GM18519 (cell line): ENCODE measurements around the gene MTFR1L.

Experiments
- ATAC-seq: cut with Tn5 transposase; IDR thresholded peaks from one replicate; pipeline ENCODE4 v1.9.1; 2021; ENCODE audit warnings: mild to moderate bottlenecking, moderate library complexity; ENCODE audit not compliant: unreplicated experiment, low FRiP score

Gene MTFR1L

DNA sequence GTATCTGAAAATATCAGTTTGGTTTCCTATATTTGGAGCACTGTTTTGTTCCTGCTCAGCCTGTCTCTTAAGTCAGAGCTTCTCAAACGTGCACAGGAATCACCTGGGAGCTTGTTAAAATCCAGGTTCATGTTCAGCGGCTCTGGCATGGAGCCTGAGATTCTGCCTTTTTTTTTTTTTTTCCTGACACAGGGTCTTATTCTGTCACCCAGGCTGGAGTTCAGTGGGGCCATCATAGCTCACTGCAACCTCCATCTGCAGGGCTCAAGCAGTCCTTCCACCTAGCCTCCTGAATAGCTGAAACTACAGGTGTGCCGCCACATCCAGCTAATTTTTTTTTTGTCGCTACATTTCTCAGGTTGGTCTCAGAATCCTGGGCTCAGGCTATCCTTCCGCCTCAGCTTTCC is 32.0 kb upstream of the MTFR1L start:
- no peak for ATAC-seq

DNA sequence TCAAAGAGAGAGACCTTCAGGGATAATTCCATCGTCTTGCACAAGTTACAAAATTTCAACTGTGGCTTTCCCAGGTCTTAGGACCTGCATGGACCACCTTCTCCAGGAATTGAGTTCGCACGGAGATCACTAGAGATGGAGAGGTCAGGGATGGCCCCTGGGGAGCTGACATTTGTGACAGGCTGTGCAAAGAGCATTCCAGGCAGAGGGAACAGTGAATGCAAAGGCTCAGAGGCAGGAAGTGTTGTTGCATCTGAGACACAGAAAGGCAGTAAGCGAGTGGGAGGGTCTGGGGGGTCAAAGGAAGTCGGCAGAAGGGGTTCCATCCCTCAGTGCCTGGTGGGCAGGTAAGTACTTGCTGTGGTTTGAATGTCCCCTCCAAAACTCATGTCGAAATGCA is 29.3 kb upstream of the MTFR1L start:
- no peak for ATAC-seq

DNA sequence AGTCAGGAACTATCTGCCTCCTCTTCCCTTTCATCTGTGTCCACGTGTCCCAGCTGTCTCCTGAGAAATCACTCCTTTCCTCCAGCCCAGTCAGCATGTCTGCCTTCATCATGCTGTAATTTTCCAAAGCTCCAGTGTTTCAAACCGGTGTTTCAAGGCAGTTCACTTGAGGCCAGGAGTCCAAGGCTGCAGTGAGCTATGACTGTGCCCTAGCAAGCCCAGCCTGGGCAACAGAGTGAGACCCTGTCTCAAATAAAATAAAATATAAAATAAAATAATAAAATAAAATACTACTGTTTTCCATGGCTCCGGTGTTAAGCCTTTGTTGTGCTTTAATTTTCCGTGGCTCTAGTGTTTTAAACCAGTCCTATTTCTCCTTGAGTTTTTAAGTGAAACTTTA is 27.6 kb upstream of the MTFR1L start:
- ATAC-seq: no peak

DNA sequence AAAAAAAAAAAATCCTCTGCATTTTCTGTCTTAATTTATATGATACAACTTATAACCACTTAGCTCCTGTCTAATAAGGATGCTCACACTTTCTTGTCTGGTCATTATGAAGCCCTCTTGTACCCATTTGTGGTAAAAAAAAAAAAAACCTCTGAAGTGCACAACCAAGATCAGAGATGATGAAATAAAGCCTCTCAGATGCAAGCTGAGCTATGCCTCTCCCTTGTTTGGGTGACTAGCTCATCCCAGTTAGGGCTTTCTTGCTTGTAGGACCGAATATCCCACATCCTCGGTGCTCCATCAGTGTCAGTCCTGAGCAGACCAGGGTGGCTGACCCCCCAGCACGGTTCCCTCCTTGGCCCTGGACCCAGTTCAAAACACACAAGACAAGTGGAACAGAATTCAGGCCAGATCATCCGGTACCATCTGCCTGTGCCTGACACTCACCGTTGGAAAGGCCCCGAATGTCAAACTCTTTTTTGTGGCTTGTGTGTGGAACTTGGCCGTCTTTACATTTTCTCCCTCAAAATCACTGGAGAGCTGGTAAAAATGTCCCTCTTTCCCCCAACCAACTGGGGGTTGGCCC is 26.1 kb upstream of the MTFR1L start:
- no peak for ATAC-seq

DNA sequence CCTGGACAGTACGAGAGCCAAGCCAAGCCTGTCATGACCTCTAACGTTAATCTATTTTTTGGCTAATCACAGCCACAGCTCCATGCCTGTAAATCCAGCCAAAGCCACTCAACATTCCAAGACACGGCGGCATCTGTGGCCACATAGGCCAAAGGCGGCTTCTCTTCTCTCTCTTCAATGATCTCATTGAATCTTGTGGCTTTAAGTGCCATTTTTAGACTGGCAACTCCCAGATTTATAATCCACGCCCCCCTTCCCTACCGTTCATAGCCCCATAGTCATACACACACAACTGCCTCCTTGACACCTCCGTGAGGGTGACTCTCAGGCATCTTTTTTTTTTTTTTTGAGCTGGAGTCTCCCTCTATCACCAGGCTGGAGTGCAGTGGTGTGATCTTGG is 25.4 kb upstream of the MTFR1L start:
- ATAC-seq: no peak

DNA sequence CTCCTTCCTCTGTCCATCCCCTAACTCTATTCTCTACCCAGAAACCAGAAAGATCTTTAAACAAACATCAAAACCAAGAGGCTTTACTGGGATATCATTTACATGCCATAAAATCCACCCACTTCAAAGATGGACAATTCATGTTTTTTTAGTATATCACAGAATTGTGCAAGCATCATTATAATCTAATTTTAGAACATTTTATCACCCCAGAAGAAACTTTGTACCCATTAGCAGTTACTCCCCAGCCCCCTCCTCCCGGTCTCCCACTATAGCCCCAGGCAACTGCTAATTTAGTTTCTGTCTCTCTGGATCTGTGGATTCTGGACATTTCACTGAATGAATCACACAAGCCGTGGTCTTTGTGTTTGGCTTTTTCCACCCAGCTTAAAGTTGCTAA is 24.5 kb upstream of the MTFR1L start:
- no peak for ATAC-seq

DNA sequence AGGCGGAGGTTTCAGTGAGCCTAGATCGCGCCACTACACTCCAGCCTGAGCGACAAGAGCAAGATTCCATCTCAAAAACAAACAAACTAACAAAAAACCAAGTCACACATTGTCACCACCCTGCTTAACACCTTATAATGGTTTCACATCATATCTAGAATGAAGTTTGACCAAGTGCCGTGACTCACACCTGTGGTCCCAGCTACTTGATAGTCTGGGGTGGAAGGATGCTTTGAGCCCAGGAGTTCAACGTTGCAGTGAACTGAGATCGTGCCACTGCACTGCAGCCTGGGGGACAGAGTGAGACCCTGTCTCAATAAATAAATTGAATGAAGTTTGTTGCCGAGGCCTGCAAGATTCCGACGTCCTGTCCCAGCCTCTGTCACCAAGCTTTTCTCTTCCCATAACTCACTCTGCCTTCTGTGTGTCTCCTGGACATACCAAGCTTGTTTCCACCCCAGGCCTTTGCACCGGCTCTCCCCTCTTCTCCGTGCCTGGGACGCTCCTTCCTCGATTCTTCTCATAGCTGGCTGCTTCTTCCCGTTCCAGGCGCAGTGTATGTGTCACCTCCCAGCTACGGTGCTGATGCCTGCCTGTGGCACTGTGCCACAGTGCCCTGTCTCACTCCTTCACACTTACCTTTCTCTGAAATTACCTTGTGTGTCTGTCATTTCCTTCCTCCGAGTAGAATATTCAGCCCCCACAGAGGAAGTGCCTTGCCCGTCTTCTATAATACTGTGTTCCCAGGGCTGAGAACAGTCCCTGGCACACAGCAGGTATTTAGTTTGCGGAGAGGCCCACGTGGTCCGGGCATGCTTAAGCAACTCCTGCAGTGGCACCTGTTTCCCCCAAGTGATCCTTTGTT is 23.6 kb upstream of the MTFR1L start:
- ATAC-seq: no peak

DNA sequence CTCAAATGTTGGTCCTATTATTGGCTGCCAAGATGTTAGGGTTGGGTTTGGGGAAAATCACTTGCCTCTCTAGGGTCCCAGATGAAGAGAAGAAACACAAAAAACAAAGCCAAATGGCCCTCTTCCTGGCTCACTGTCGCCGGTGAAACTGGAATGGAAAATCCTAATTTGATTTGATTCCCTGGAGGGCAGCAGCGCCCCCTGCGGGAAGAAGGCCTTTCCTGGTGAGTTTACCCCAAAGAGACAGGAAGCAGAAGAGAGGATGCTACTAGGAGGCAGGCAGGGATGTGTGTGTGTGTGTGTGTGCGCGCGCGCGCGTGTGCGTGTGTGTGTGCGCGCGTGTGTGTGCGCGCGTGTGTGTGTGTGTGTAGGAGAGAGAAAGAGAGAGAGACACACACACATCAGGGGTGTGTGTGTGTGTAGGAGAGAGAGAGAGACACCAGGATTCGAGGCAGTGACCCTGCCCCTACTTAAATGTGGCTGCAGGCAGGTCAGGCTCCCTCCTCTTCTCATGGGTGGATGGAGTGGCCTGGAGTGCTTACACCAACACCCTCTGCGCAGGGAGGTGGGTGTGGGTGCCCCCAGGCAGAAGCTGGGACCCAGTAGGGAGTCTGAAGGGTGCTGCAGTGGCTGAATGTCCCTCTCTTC is 22.8 kb upstream of the MTFR1L start:
- no peak for ATAC-seq

DNA sequence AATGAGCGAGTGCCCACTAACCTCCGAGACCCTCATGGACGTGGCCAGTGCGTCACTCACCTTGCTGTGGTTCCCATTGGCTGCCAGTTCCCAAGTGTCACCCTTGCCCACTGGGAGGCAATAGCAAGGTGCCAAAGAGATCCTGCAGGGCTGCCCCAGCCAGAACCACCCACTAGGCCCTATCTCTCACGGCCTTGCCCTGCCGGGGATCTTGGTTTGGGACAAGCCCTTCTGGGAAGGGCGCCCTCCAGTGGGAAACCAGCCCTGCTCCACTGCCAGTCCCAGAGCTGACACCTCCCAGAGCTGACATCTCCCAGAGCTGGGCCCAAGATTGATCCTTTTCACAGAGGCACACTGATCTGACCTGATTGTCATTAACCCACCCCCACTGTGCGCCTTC is 21.8 kb upstream of the MTFR1L start:
- ATAC-seq: no peak

DNA sequence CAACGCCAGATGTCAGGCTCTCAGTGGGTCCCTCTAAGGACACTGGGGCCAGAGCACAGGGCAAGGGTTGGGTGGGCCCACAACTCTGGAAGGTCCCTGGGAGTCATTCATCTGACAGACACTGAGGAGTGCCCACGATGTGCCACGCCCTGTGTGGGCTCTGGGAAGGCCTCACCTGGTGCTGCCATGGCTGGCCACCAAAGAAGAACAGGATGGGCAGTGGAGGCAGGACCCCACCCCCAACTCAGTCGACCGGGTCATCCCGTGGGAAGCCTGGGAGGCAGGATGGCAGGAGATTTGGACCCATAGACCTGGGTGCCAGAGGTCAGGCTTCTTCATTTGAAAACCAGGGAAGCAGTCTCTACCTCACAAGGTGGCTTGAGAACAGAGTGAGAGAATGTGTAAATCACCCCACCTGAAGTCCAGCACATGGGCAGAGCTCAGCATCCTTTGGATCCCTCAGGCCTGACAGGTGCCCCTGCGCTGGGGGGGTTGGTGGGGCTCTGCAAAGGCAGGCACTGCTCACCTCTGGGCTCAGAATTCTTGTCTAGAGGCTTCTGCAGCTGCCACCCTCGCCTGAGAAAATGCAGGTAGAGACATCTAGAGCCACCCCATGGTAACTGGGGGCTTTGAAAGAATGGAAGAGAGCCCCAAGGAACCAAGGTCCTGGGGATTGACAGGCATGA is 20.9 kb upstream of the MTFR1L start:
- no peak for ATAC-seq

DNA sequence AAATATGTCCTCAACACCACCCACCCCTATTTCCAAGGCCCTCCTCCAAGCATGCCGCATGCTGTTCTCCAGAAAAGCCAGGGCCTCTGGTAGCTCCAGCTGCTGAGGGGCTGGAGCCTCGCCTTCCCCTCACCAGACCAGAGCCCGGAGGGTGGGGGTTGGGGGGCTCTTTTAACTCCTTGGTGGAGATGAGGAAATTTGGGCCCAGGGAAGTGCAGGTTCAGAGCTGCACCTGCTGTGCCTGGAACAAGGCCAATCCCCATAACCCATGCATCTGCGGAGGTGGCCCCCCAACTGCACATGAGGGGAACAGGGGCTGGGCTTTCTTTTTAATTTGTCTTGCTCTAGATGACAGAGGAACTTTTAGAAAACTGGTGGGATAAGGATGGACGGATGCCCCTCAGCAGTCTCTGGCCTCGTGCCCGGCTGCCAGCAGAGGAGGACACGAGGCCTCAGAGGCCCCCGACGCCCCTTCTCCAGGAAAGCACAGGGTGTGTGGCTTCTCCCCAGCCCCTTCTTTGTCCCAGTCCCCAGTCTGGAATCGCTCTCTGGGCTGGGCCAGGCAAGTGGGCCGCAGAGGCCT is 20.3 kb upstream of the MTFR1L start:
- ATAC-seq: no peak

DNA sequence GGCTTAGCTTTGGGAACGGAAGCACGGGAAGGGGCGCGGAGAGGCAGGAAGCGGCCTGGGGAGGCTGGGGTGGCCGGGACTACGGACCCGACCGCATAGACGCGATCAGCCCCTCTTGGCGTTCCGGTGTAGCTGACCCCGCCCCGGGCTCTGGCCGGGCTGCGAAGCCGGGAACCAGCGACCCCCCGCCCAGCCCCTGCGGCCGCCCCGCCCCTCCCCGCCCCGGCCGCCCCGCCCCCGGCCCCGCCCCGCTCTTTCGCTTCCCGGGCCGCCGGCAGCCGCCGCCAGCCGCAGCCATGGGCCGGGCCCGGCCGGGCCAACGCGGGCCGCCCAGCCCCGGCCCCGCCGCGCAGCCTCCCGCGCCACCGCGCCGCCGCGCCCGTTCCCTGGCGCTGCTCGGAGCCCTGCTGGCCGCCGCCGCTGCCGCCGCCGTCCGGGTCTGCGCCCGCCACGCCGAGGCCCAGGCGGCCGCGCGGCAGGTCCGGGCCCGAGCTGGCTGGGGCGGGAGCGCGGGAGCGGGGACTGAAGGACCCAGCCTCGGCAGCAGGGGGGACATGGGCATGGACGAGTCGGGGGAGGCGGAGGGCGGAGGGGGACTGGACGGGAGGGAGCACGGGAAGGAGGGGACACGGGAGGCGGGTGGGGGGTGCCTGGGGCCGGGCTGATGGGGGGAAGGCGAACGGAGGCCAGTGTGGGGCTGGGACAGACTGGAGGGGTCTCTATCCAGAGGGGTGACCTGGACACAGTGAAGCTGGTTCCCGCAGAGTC is 19.6 kb upstream of the MTFR1L start, which contains the start of gene SELENON:
Gene SELENON, plus strand, starts transcription at position 259 of the 768 bp plus-strand sequence. Its CDS starts 38 bp downstream, at position 297.
- ATAC-seq: no peak

DNA sequence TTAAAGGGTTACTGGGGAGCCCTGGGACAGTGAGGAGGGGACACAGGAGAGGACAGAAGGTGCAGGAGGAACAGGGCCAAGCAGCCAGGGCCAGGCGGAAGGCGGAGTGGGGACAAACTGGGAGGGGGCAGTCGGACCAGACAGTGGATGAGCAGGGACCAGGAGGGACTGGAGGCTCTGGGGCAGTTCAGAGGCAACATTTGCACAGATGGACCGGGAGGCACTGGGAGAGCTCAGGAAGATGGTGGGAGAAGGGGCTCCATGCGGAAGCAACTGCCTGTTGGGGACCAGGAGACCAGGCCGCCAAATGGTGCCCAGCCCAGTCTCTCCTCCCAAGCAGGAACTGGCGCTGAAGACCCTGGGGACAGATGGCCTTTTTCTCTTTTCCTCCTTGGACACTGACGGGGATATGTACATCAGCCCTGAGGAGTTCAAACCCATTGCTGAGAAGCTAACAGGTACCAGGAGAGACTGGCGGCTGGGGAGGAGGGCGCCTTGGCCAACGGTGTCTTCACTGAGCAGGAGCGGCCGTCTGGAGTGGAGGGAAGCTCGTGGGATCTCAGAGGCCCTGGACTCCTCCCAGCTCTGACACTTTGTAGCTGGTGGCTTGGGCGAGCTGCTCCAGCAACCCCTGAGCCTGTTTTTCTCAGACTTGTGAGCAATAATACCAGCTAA is 18.9 kb upstream of the MTFR1L start:
- no peak for ATAC-seq

DNA sequence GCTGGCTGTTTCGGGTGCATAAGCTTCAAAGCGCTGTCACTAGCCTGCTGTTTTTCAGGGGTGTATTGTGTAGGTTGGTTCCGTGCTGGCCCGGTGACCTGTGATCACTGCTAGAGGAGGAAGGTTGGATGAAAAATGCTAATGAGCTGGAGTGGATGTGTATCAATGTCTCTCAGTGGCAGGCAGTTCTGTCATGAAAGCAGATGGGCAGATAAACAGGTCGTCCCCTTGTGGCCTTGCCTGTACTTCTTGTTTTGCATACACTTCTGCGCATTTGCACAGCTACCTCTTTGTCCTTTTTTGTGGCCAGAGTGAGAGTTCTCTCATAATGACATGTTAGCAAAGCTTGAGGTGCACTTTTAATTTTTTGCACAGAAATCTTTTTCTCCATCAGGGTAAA is 16.8 kb upstream of the MTFR1L start:
- no peak for ATAC-seq

DNA sequence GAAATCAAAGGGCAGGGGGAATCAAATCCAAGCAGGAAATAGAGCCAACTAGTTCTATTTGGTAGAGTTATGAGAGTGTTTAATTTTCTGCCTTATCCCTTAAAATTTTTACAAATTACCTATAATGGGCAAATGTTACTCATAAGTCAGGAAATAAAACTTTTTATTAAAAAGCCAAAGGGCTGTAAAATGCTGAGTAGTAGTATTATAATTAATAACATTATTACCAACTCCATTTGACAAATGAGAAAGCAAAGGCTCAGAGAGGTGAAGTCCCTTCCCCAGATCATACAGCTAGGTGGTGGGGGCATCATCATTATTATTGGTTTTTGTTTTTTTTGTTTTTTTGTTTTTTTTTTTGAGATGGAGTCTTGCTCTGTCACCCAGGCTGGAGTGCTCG is 16.4 kb upstream of the MTFR1L start:
- no peak for ATAC-seq

DNA sequence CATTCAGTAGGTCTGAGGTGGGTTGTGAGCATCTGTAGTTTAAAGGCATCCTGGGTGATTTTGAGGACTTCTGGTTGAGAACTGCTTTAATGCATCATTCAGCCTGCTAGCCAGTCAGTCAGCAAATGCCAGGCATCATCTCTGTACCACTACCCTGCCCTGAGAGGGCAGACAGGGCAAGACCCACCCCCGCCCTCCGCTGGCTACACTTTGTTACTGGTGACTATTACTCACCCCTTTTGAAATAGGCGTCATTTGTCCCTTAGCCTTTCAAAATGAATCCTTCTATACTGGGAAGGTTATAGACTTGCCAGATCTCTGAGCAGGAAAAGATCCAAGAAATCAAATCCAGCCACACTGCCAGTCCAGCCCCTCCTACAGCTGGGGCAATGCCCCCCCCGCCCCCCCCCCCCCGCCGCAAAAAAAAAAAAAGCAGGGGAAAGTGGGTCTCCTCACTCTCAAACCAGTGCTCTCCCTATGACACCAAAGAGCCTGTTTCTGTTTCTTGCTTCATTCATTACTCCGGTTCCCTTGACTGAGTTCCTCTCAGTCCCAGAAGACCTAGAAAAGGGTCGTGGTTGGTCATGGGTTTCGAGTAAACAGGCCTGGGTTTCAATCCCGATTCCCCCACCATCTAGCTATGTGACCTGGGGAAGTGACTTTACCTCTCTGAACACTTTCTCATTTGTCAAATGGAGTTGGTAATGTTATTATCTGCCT is 15.3 kb upstream of the MTFR1L start:
- ATAC-seq: no peak

DNA sequence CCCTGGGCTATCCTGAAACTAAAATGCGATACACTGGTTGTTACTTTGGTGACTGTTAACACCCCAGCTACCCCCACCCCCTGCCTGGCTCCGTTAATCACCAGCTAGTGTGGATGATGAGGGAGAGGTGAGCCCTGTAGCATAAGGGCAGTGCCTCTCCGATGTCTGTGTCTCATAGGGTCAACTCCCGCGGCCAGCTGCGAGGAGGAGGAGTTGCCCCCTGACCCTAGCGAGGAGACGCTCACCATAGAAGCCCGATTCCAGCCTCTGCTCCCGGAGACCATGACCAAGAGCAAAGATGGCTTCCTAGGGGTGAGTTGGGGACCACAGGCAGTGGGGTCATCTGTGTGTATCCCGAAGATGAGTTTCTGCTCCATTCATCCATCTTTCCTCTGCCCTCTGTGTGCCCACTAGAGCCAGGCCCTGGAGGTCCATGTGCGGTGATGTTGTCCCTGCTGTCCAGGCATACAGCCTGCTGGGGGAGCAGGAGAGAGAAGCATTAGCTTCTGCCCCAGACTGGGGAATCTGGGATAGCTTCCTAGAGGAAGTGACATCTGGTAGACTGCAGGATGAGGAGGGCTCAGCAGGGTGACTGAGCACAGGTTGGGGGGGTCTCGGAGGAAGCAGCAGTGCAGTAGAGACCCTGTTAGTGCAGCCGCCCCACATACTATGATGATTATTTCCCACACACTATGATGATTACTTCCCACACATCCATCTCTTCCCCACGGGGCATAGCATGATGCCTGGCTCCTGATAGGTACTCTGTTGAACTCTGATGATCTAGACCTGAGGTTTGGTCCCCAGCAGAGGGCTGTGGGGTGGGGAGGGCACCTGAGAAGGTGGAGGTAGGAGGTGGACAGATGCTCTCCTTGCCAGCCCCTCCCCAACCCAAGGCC is 14.5 kb upstream of the MTFR1L start:
- ATAC-seq: no peak

DNA sequence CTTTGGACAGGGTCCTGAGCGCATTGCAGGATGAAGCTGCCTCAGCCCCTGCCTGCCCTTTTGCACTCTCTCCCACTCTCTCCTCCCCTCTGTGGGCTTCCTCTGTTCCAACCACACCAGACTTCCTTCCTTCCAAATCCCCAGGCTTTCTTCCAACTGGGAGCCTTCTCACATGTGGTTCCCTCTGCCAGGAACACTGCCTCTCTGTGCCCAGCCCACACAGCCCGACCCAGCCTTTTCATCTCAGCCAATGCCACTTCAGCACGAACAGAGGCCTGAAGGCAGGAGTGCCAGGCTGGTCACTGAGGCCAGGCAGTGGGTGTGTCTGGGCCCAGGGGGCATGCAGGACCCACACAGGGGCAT is 13.9 kb upstream of the MTFR1L start:
- ATAC-seq: no peak
